Measurements from ENCODE around the gene POU2F3. TPM values are rescaled to one million over a fixed set of nuclear protein-coding genes. Genes with fewer than 3 reads are reported as not detected.

Gene POU2F3
- total RNA-seq, 1 experiment from 2014 or later: 0.62 TPM

DNA sequence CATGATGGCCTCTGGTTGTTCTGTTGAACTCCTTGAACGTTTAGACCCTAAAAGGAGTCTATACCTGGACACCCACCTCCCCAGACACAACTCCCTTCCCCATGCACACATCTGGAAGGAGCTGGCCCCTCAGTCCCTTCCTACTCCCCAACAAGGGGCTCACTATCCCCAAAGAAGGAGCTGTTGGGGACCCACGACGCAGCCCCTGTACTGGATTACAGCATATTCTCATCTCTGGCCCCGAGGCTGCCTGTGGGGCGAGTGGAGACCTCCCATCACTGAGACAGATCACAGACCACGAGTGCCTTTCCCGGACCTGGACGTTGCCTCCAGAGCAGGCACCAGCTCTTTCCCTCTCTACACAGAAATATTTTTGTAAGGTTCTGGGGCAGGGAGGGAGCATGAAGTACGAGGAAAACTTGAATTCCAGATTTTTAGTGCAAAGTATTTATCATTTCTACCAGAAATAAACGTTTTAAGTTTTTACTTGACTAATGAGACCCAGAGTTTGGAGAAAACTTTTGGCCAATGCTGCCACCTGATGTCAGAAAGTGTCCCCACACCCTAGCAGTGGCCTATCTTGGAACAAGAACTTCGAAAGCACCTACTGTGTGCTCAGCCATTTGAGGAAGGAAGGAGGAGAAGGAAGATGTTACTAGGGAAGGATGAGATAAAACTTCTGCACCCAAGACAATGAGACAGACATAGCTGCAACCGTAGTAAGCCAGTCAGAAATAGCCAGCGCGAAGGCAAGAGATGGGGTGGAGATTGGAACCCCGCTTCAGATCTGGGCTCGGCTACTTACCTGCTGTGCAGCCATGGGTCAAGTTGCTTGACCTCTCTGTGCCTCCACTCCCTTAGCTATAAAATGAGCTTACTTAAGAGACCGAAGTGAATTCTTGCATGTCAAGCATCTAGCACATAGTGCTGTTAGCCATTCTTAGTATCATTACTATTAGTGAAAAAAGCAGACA is 10.2 kb upstream of the POU2F3 start:
- Histone ChIP-seq H3K27ac (ENCODE audit: low read length) (no peak overlapping the region), H2AFZ (ENCODE audit: low read length) (no peak overlapping the region), H3K79me2 (ENCODE audit: low read length) (no peaks in the 10 kb centered on the region), H3K4me3 (ENCODE audit: low read length) (no peak overlapping the region), H4K20me1 (ENCODE audit: low read length) (no peaks in the 10 kb centered on the region), H3F3A (ENCODE audit: low read length, unreplicated experiment) (no peaks in the 10 kb centered on the region), H3K4me1 (ENCODE audit: insufficient read depth, low read length) (no peaks in the 10 kb centered on the region), H3K4me2 (ENCODE audit: low read length) (no peak overlapping the region), H3K36me3 (ENCODE audit: low read depth, low read length) (no peaks in the 10 kb centered on the region), H3K9me3 (ENCODE audit: low read length) (no peaks in the 10 kb centered on the region), H3K9ac (ENCODE audit: low read length) (no peak overlapping the region), H3K27me3 (ENCODE audit: low read length) (no peaks in the 10 kb centered on the region), H3K9me2 (replicated peaks; ENCODE audit: low read length) (no peaks in the 10 kb centered on the region)
- CTCF ChIA-PET: no interaction called here
- ATAC-seq (peak; percentile 45), DNase-seq (peak; percentile 64)
- TF ChIP-seq, protein P1, sequence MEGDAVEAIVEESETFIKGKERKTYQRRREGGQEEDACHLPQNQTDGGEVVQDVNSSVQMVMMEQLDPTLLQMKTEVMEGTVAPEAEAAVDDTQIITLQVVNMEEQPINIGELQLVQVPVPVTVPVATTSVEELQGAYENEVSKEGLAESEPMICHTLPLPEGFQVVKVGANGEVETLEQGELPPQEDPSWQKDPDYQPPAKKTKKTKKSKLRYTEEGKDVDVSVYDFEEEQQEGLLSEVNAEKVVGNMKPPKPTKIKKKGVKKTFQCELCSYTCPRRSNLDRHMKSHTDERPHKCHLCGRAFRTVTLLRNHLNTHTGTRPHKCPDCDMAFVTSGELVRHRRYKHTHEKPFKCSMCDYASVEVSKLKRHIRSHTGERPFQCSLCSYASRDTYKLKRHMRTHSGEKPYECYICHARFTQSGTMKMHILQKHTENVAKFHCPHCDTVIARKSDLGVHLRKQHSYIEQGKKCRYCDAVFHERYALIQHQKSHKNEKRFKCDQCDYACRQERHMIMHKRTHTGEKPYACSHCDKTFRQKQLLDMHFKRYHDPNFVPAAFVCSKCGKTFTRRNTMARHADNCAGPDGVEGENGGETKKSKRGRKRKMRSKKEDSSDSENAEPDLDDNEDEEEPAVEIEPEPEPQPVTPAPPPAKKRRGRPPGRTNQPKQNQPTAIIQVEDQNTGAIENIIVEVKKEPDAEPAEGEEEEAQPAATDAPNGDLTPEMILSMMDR (conservative IDR thresholded peaks at IDR 0.05; ENCODE audit: low read depth, low read length): peak; percentile 87
- no peak for TF ChIP-seq EZH2 (IDR thresholded peaks at IDR 0.05; ENCODE audit: low read length, unreplicated experiment)
- no peak for TF ChIP-seq EZH2phosphoT487 (IDR thresholded peaks at IDR 0.05; ENCODE audit: borderline replicate concordance, low read length)
- POLR2A ChIA-PET (ENCODE audit: unreplicated experiment): no interaction called here
- intact Hi-C loops (cut with micrococcal nuclease): loop anchor here (1.0 kb wide), 1 partner anchor 57 kb away; no protein-coding TSS in a partner anchor
- BruUV-seq (replicated peaks): TSS peak; percentile 38

DNA sequence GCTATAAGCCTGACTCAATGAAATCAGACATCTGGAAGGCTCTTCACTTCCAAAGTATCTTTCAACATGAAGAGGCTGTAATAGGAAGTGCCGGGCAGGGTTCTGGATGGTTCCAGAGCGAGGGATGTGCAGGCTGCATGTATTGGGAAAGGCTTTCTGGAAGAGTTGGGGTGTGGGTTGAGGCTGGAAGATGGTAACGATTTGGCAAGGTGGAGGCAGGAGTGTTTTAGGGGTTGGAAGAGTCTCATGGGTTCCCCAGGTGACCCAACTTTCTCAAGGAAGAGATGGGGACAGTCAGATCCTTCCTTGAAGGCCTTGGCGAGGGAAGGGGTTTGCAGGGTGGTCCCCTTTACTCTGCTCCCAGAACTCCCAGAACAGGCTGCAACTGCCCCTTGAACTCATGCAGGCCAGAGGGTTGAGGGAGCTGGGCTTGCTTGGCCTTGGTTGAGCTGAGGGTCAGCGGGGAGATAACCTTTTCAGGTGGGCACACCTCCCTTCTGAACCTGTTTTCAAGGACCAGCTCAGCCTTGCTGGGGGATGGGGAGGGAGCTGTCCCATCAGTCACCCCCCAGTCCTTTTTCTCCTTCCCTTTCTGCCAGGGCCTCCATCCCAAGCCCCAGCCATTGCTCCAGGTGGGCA is 9.4 kb upstream of the POU2F3 start:
- no TSS peak for BruUV-seq (replicated peaks)
- H3K9me3 ChIP-seq (ENCODE audit: low read length): no peaks in the 10 kb centered on the region
- no peaks in the 10 kb centered on the region; the same call in 1 of the 2 replicates for H3K4me1 ChIP-seq (ENCODE audit: insufficient read depth, low read length)
- no peaks in the 10 kb centered on the region for H3K9me2 ChIP-seq (replicated peaks; ENCODE audit: low read length)
- H4K20me1 ChIP-seq (ENCODE audit: low read length): no peaks in the 10 kb centered on the region
- H3K4me3 ChIP-seq (ENCODE audit: low read length): no peak overlapping the region
- no peak for DNase-seq
- H3K4me2 ChIP-seq (ENCODE audit: low read length): no peak overlapping the region
- H3K27me3 ChIP-seq (ENCODE audit: low read length): no peaks in the 10 kb centered on the region
- no peaks in the 10 kb centered on the region for H3K36me3 ChIP-seq (ENCODE audit: low read depth, low read length)
- no peak overlapping the region for H3K9ac ChIP-seq (ENCODE audit: low read length)
- intact Hi-C loops (cut with micrococcal nuclease): no loop called here
- no peaks in the 10 kb centered on the region for H3F3A ChIP-seq (ENCODE audit: low read length, unreplicated experiment)
- no peak overlapping the region for H2AFZ ChIP-seq (ENCODE audit: low read length)
- no peaks in the 10 kb centered on the region for H3K79me2 ChIP-seq (ENCODE audit: low read length)
- no peak for ATAC-seq
- ChIA-PET POLR2A (ENCODE audit: unreplicated experiment) (no interaction called here), CTCF (interaction anchor here (0.9 kb wide), 1 partner anchor 72 kb away, joined by 3 read pairs; no protein-coding TSS in a partner anchor)
- no peak for TF ChIP-seq EZH2 (IDR thresholded peaks at IDR 0.05; ENCODE audit: low read length, unreplicated experiment)
- TF ChIP-seq, protein P1 (conservative IDR thresholded peaks at IDR 0.05; ENCODE audit: low read depth, low read length): no peak
- no peak for TF ChIP-seq EZH2phosphoT487 (IDR thresholded peaks at IDR 0.05; ENCODE audit: borderline replicate concordance, low read length)
- no peak overlapping the region for H3K27ac ChIP-seq (ENCODE audit: low read length)
